ENCODE data around the gene ADSS1.

ADSS1 gene

GRCh38 chr14:104698688-104699425 lies 25.2 kb upstream of the ADSS1 start:
- TF ChIP-seq ZBTB7A (IDR thresholded peaks at IDR 0.05; ENCODE audit: low read depth) (no peak), REST (IDR thresholded peaks at IDR 0.05; ENCODE audit: low read depth) (no peak), EP300 (IDR thresholded peaks at IDR 0.05; ENCODE audit: borderline replicate concordance) (no peak), TAF1 (IDR thresholded peaks at IDR 0.05; ENCODE audit: low read depth) (no peak), MAX (IDR thresholded peaks at IDR 0.05) (no peak), EGR1 (IDR thresholded peaks at IDR 0.05) (no peak), NFIC (IDR thresholded peaks at IDR 0.05) (no peak; the same call in 1 of the 2 replicates), CREB1 (IDR thresholded peaks at IDR 0.05; ENCODE audit: low read depth) (no peak), YY1 (IDR thresholded peaks at IDR 0.05; ENCODE audit: low read depth) (no peak), RAD21 (IDR thresholded peaks at IDR 0.05; ENCODE audit: low read depth) (no peak), USF1 (IDR thresholded peaks at IDR 0.05) (no peak), TEAD4 (IDR thresholded peaks at IDR 0.05) (no peak), FOXM1 (IDR thresholded peaks at IDR 0.05; ENCODE audit: borderline replicate concordance, low read depth) (no peak), TCF12 (IDR thresholded peaks at IDR 0.05; ENCODE audit: low read depth) (no peak), CEBPB (IDR thresholded peaks at IDR 0.05) (no peak)

- no peak for TF ChIP-seq ZBTB7A (IDR thresholded peaks at IDR 0.05; ENCODE audit: low read depth)
- no peak for TF ChIP-seq RAD21 (IDR thresholded peaks at IDR 0.05; ENCODE audit: low read depth)
- TF ChIP-seq TEAD4 (IDR thresholded peaks at IDR 0.05): no peak
- no peak for TF ChIP-seq NFIC (IDR thresholded peaks at IDR 0.05)
- TF ChIP-seq USF1 (IDR thresholded peaks at IDR 0.05): no peak
- no peak for TF ChIP-seq REST (IDR thresholded peaks at IDR 0.05; ENCODE audit: low read depth)
- TF ChIP-seq YY1 (IDR thresholded peaks at IDR 0.05; ENCODE audit: low read depth): no peak
- no peak for TF ChIP-seq MAX (IDR thresholded peaks at IDR 0.05)
- TF ChIP-seq EP300 (IDR thresholded peaks at IDR 0.05; ENCODE audit: borderline replicate concordance): no peak
- no peak for TF ChIP-seq CEBPB (IDR thresholded peaks at IDR 0.05)
- no peak for TF ChIP-seq FOXM1 (IDR thresholded peaks at IDR 0.05; ENCODE audit: borderline replicate concordance, low read depth)
- no peak for TF ChIP-seq EGR1 (IDR thresholded peaks at IDR 0.05)
- no peak for TF ChIP-seq CREB1 (IDR thresholded peaks at IDR 0.05; ENCODE audit: low read depth)
Observed at GRCh38 chr14:104699426-104699748, 24.6 kb upstream of the ADSS1 start.

GRCh38 chr14:104700225-104700651 lies 23.8 kb upstream of the ADSS1 start:
- no peak for TF ChIP-seq TEAD4 (IDR thresholded peaks at IDR 0.05)
- TF ChIP-seq REST (IDR thresholded peaks at IDR 0.05; ENCODE audit: low read depth): no peak
- no peak for TF ChIP-seq USF1 (IDR thresholded peaks at IDR 0.05)
- TF ChIP-seq EP300 (IDR thresholded peaks at IDR 0.05; ENCODE audit: borderline replicate concordance): no peak

GRCh38 chr14:104700747-104701217 lies 23.2 kb upstream of the ADSS1 start:
- no peak for TF ChIP-seq TEAD4 (IDR thresholded peaks at IDR 0.05)
- TF ChIP-seq FOXM1 (IDR thresholded peaks at IDR 0.05; ENCODE audit: borderline replicate concordance, low read depth): no peak
